ENCODE results near the gene TGFBI. TPM values are rescaled to one million over a fixed set of nuclear protein-coding genes. Genes with fewer than 3 reads are reported as not detected.
A peak's percentile ranks its signal among the peaks of the same experiment; 100 is the strongest.

TGFBI gene
- total and polyA plus RNA-seq, 9 of the 15 experiments (the other 6 are each of a cell fraction or from before 2014, with no cell fraction given): 0.05 to 0.62 (median 0.08) TPM; not detected in 6

GRCh38 chr5:136080483-136081216 is 51.9 kb downstream of the TGFBI start (continued):
- TF ChIP-seq ZBTB49 (CRISPR knock-in tag; IDR thresholded peaks at IDR 0.05; ENCODE audit: borderline replicate concordance) (no peak; the same call in 1 of the 2 replicates), CUX1 (CRISPR knock-in tag; IDR thresholded peaks at IDR 0.05) (no peak), TCF7 (IDR thresholded peaks at IDR 0.05; ENCODE audit: borderline replicate concordance) (no peak), GABPB1 (CRISPR knock-in tag; IDR thresholded peaks at IDR 0.05) (peak; percentile 46; the same call in 1 of the 2 replicates), ILF3 (IDR thresholded peaks at IDR 0.05; ENCODE audit: borderline replicate concordance) (no peak), ZBTB8A (IDR thresholded peaks at IDR 0.05; ENCODE audit: partially characterized antibody) (peak; percentile 54), STAT5B (CRISPR knock-in tag; IDR thresholded peaks at IDR 0.05) (no peak), HNRNPH1 (optimal IDR thresholded peaks at IDR 0.05; ENCODE audit: low read depth, low read length) (no peak), NCOA6 (IDR thresholded peaks at IDR 0.05) (no peak), SMARCB1 (IDR thresholded peaks at IDR 0.05; ENCODE audit: insufficient read length, low read depth) (no peak), ZNF224 (CRISPR knock-in tag; IDR thresholded peaks at IDR 0.05) (0 out of 2 replicates have a peak, but pooled peaks have one; percentile 43), MEIS2 (IDR thresholded peaks at IDR 0.05; ENCODE audit: partially characterized antibody) (peak; percentile 59), ZNF133 (CRISPR knock-in tag; IDR thresholded peaks at IDR 0.05) (no peak), ZNF551 (CRISPR knock-in tag; IDR thresholded peaks at IDR 0.05) (no peak), CBX3 (IDR thresholded peaks at IDR 0.05; ENCODE audit: borderline replicate concordance in 1 of 2, low read length in 2 of 2) (no peak)
- TF ChIP-seq, protein P1, sequence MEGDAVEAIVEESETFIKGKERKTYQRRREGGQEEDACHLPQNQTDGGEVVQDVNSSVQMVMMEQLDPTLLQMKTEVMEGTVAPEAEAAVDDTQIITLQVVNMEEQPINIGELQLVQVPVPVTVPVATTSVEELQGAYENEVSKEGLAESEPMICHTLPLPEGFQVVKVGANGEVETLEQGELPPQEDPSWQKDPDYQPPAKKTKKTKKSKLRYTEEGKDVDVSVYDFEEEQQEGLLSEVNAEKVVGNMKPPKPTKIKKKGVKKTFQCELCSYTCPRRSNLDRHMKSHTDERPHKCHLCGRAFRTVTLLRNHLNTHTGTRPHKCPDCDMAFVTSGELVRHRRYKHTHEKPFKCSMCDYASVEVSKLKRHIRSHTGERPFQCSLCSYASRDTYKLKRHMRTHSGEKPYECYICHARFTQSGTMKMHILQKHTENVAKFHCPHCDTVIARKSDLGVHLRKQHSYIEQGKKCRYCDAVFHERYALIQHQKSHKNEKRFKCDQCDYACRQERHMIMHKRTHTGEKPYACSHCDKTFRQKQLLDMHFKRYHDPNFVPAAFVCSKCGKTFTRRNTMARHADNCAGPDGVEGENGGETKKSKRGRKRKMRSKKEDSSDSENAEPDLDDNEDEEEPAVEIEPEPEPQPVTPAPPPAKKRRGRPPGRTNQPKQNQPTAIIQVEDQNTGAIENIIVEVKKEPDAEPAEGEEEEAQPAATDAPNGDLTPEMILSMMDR (IDR thresholded peaks at IDR 0.05 in 2 of 3, conservative IDR thresholded peaks at IDR 0.05 in 1 of 3; ENCODE audit: insufficient read depth in 2 of 3, low read depth in 1 of 3, low read length in 3 of 3): no peak
- TF ChIP-seq, protein P2, sequence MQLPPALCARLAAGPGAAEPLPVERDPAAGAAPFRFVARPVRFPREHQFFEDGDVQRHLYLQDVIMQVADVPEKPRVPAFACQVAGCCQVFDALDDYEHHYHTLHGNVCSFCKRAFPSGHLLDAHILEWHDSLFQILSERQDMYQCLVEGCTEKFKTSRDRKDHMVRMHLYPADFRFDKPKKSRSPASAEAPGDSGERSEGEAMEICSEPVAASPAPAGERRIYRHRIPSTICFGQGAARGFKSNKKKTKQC (CRISPR knock-in tag; IDR thresholded peaks at IDR 0.05): peak; percentile 80; the same call in 1 of the 2 replicates
